NCI-H2081 (cell line): ENCODE data around the gene CTF1.
A peak's percentile ranks its signal among the peaks of the same experiment; 100 is the strongest.
"Not testable (repeated sequence)": the region's sequence is repeated elsewhere in the genome, so short reads cannot be mapped to it uniquely, and the experiment has no call there.

ENCODE experiments used
- DNase-seq, 2 experiments: peaks; one replicate each; lab custom pipeline; 2025; lab: John Stamatoyannopoulos, UW

CTF1 gene

GRCh38 chr16:30931068-30931650 is 34.7 kb downstream of the CTF1 start:
- no peak for DNase-seq

DNA sequence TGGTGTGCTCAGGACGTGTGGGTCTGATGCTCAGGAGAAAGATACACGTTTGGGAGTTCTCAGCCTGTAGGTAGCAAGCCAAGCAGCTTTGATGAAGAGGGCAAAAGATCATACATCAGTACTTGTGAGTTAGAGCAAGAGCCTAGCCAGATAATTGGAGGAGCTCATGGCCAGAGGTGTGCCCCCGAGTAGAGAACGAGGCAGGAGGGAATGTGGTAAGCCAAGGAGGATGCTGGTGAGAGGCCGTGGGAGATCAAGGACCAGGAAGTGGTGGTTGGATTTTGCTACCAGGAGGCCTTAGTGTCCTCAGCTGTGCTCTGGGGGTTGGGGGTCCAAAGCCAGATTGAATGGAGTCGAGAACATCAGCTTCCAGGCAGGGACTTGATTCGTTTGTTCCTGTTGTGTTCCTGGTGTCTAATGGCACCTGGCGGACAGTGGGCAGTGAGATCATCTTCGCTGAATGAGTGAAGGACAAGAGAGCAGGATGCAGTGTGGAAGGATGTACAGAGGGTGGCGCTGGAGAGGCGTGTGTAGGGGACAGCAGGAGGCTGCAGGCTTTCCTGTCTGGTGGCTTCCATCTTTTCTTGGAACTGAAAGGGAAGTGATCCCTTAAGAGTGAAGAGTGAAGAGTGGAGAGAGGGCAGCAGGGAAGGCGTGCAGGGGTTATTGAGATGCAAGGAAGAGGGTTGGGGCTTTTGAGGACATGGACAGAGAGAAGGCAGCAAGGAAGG is 38.6 kb downstream of the CTF1 start:
- peak in 1 of 2 experiments; percentile 7 for DNase-seq

DNA sequence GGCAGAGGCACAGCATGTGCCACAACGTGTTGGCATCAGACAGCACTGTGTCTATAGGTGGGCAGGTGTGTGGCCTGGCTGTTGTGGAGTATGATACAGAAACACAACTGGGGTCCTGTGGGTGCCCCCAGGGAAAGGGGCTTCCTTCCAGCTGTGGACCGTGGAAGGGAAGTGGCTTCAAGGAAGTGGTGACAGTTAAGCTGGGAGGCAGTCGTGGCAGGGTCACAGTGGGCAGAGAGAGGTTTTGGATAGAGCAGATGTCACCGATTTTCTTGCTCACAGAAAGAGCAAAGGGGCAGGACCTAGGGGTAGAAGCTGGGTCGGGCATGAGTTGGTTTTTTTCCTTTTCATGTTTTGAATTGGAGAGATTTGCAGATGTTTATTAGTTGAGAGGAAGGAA is 41.3 kb downstream of the CTF1 start:
- DNase-seq = no peak

DNA sequence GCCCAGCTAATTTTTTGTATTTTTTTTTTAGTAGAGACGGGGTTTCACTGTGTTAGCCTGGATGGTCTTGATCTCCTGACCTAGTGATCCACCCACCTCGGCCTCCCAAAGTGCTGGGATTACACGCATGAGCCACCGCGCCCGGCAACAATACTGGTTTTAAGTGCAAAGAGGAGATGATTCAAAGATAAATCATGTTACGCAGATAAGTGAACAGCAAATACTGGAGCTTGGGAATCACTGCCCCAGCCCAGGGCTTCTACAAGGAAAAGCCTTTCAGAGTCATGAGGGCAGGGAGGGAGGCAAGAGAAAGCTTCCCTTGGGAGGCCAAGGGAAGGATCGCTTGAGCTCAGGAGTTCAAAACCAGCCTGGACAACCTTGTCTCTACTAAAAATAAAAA is 43.2 kb downstream of the CTF1 start:
- DNase-seq = not testable (repeated sequence)

DNA sequence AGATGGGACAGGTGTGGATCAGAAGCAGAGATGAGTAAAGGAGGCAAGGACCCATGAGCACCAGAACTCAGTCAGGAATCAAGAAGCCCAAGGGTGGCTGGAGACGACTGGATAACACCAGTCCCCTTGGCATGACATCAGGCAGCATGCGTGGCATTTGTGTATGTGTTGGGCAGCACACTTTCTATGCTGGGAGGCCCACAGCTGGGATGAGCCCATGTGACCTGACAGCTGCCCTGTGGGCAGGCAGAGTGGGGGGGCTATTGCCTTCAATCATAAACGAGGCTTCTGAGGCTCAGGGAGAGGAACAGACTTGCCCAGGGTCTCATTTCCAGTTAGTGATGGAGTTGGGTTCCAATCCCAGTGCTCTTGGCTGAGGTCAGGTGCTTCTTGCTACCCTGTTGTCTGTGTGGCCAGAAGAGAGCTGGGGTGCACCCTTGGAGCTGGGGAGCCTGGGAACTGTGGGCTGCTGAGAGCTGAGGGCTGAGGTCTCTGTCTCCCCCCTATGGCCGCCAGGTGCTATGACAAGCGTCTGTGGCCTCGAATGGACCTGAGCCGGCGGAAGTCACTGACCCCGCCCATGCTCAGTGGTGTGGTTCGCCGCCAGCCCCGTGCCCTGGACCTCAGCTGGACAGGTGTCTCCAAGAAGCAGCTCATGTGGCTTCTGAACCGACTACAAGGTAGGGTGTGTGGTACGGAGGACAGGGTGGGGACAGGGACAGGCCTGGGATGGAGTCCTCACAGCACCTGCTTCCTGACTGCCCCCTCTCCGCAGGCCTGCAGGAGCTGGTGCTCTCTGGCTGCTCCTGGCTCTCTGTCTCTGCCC is 45.4 kb downstream of the CTF1 start:
- DNase-seq = peak; percentile 52 to 53

- no peak for DNase-seq
Measured at GRCh38 chr16:30942426-30942806, 46.0 kb downstream of the CTF1 start.

- no peak for DNase-seq
Measured at GRCh38 chr16:30944352-30944751, 47.9 kb downstream of the CTF1 start.

- DNase-seq = no peak
Measured at GRCh38 chr16:30946671-30947540, 50.5 kb downstream of the CTF1 start.

DNA sequence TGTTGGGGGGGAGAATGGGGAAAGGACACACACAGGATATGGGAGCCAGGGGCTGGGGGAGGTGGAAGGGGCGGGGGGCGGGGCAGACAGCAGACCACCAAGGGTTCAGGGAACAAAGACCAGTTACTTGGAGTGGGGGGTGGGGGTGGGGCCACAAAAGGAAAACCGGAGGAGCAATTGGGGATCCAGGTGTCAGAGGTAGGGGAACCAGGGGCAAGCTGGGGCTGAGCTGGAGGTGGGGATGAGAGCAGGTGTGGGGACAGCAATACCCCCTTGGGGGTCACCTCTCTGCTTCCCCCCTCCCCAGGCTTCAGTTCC is 51.1 kb downstream of the CTF1 start:
- no peak for DNase-seq

GRCh38 chr16:30947859-30948666 is 51.6 kb downstream of the CTF1 start:
- DNase-seq = peak in 1 of 2 experiments; percentile 28

DNA sequence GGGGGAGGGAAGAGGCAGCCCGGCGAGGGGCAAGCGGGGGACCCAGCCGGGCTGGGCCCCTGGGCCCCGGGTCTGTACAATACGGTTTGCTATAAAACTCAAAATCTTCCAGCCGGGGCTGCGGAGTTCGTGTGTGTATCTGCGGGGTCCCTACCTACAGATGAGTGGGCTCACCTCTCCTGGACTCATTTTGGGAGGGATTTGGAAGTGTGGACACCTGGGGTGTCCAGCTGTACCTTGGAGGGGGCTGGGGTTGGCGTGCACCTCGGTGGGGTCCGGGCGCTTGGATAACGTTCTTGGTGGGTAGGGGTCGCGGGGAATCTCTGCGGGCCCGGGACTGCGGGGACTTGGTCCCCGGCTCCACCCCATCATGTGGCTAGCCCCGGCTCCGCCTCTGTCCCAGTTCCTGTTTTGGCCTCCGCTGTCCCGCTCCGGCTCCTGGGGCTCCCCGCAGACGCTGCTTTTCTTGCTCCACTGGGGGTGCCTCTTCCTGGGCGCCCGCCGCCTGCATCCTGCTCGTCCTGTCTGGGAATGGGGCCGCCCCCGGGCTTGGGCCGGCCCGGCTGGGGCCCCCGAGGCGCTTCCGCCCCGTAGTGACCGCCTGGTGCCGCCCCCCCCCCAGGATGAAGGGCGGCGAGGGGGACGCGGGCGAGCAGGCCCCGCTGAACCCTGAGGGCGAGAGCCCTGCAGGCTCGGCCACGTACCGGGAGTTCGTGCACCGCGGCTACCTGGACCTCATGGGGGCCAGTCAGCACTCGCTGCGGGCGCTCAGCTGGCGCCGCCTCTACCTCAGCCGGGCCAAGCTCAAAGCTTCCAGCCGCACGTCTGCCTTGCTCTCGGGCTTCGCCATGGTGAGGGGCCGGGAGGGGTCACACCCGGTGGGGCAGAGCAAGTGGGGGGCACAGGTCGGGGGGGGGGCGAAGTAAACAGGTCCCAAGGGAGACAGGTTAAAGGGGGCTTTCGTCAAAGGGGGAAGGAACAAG is 52.5 kb downstream of the CTF1 start, which contains the start of gene ORAI3:
ORAI3 (plus strand) TSS at position 402 of the 983 bp plus-strand sequence; CDS start at position 624, 222 bp downstream.
- peak in 1 of 2 experiments; percentile 3 for DNase-seq

DNA sequence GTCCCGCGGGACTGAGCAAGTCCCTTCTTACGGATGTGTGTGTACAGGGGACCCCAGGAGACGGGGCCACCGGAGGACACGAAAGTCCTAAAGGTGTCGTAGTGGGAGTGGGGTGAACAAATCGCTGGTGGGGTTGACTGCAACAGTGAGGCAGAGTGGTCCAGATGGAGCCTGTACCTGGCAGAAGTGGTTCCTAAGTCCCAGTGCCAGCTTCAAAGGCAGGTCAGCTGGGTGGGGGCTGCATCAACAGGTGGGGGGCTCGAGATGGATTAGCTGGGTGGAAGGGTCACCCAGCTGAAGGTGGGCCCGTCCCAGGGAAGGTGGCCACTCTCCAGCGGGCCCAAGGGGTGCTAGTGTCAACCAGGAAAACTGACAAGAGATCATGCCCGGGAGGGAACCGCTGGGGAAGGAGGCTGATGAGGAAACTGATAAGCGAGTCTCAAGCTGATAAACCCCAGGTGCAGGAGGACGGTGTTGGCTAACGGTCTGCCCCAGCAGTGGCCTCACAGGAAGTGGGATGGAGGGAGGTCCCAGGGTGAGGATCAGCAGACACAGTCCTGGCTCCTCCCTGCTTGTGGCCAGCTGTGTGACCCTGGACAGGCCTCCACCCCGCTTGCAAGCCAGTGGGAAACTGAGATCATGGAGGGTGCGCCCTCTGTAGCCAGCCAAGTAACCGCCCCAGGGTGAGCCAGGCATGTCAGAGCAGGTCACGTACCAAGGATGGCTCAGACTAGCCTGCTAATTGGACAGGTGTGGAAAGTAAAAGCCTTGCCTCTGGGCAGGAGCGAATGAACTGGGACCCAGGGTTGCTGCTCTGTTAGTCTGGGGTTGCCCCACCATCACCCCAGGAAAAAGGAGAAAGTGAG is 53.5 kb downstream of the CTF1 start:
- no peak for DNase-seq

DNA sequence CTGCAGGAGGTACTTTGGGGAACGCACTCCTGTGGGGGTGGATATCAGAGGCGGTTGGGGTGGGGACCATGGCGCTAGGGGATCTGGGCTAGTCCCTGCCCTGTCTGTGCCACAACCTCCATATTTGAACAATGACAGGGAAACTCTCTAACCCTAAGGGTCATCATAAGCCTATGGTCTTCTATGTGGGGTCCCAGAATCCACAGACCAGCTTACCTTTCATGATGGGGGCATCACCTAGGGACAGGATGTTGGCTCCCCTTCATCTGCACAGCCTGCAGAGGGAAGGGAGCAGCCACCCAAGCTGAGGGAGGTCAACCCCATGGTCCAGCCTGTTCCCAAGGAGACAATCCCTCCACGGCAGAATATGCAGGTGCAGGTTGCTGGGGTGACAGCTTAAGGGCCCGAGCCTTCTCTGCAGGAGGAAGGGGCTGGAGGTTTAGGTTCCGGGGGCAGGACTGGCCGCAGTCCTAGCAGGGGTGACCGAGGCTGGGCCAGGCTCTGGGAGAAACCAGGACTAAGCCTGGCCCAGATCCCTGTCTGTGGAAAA is 54.2 kb downstream of the CTF1 start:
- DNase-seq = no peak

GRCh38 chr16:30951193-30951592 is 54.8 kb downstream of the CTF1 start:
- no peak for DNase-seq

DNA sequence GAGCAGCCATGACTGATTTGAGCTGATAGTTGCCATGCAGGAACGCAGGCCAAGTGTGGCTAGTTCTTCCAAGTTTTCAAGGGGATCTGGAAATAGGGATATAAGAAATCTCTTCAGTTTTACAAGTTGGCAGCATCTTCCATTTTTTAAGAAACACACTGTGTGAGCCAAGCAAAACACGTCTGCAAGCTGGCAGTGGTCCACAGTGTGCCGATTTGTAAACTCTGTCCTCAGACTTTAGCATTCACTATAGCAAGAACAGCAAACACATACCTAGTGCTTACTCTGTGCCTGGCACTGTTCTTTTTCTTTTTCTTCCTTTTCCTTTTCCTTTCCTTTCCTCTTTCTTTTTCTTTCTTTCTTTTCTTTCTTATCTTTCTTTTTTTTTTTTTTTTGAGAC is 55.3 kb downstream of the CTF1 start:
- no peak for DNase-seq

- no peak for DNase-seq
Measured at GRCh38 chr16:30953111-30953510, 56.7 kb downstream of the CTF1 start.
